GM12878 (cell line): Measurements from ENCODE around the gene NUAK1. TPM values are rescaled to one million over a fixed set of nuclear protein-coding genes. Genes with fewer than 3 reads are reported as not detected.

Experiments
- ATAC-seq: fragments of 200-7000 bp; cut with Tn5 transposase; 3 replicates; pipeline ENCODE4 v1.9.1; 2020; ENCODE audit warnings: mild to moderate bottlenecking, moderate library complexity
- BruUV-seq: library from RNA; stranded (reverse); fragments of 400-500 nt; replicated peaks from 2 replicates; lab custom pipeline; 2021; lab: Mats Ljungman, UMichigan
- CTCF ChIA-PET: fragments of 300-600 bp; sonication (Branson Sonifier 250); formaldehyde crosslinking; extraction: SDS; loops from one replicate; lab custom pipeline; 2021; ENCODE audit warnings: inconsistent platforms; lab: Yijun Ruan, JAX
- POLR2A ChIA-PET: fragments of 350-600 bp; formaldehyde crosslinking; extraction: SDS; loops from one replicate; lab custom pipeline; 2021; ENCODE audit warnings: inconsistent platforms; lab: Charles Lee
- RAD21 ChIA-PET: fragments of 300-600 bp; sonication (Branson Sonifier 250); formaldehyde crosslinking; loops from one replicate; lab custom pipeline; 2023; ENCODE audit warnings: antibody characterized with exemption; ENCODE audit not compliant: unreplicated experiment; lab: Charles Lee
- SMC1A ChIA-PET: fragments of 300-600 bp; sonication (Branson Sonifier 250); formaldehyde crosslinking; loops from one replicate; lab custom pipeline; 2023; ENCODE audit not compliant: unreplicated experiment, uncharacterized antibody; lab: Charles Lee
- DNase-seq: peaks from one replicate; pipeline ENCODE4 v3.0.0-alpha.2; 2011; ENCODE audit warnings: low read depth, low spot score
- FAIRE-seq: peaks from 3 replicates; lab custom pipeline; 2011; peaks lifted over from hg19 to GRCh38; lab: Jason Lieb, UNC
- H2AFZ ChIP-seq: 2 replicates; pipeline ENCODE4 v1.6.0; 2011; ENCODE audit warnings: low read depth, low read length, control low read depth; ENCODE audit not compliant: control insufficient read depth
- H3K27ac ChIP-seq: 2 replicates; pipeline ENCODE4 v1.5.1; 2011; ENCODE audit warnings: control low read depth; ENCODE audit not compliant: control insufficient read depth, insufficient read depth
- H3K27me3 ChIP-seq, 2 experiments: replicated peaks in 1 of 2; 2 replicates each; pipeline versions ENCODE4 v1.6.0 to v1.6.1; 2011; ENCODE audit warnings: low read length in 1 of 2; ENCODE audit not compliant: control insufficient read depth in 2 of 2, insufficient read depth in 2 of 2
- H3K36me3 ChIP-seq, 2 experiments: 2 replicates each; pipeline ENCODE4 v1.5.1; 2011; ENCODE audit warnings: low read length in 1 of 2; ENCODE audit not compliant: control insufficient read depth in 2 of 2, insufficient read depth in 2 of 2
- H3K4me1 ChIP-seq: 2 replicates; pipeline ENCODE4 v1.6.1; 2011; ENCODE audit warnings: mild to moderate bottlenecking, low read length, moderate library complexity, mixed read lengths; ENCODE audit not compliant: control insufficient read depth, insufficient read depth
- H3K4me2 ChIP-seq: 2 replicates; pipeline ENCODE4 v1.6.0; 2011; ENCODE audit warnings: control low read depth; ENCODE audit not compliant: control insufficient read depth, insufficient read depth
- H3K4me3 ChIP-seq: fragments of 200-600 bp; sonication (generic); 2 replicates; pipeline ENCODE4 v1.5.1; 2016
- H3K79me2 ChIP-seq: 2 replicates; pipeline ENCODE4 v1.6.0; 2011; ENCODE audit warnings: low read length; ENCODE audit not compliant: control insufficient read depth, insufficient read depth
- H3K9ac ChIP-seq: 2 replicates; pipeline ENCODE4 v1.8.0; 2011; ENCODE audit warnings: low read length, control low read depth, mixed read lengths; ENCODE audit not compliant: control insufficient read depth, insufficient read depth
- H3K9me3 ChIP-seq: replicated peaks from 3 replicates; pipeline ENCODE4 v1.5.1; 2011; ENCODE audit warnings: mild to moderate bottlenecking, low read length; ENCODE audit not compliant: control insufficient read depth, insufficient read depth
- H4K20me1 ChIP-seq: 2 replicates; pipeline ENCODE4 v1.6.0; 2011; ENCODE audit not compliant: control insufficient read depth, insufficient read depth
- BCL11A ChIP-seq: IDR thresholded peaks from 2 replicates; pipeline ENCODE4 v1.6.1; 2011; ENCODE audit warnings: low read depth, low read length
- BRCA1 ChIP-seq: IDR thresholded peaks from 2 replicates; pipeline ENCODE4 v1.6.1; 2011; ENCODE audit warnings: low read depth, low read length, improper control_type of control experiment
- EED ChIP-seq: sonication (generic); IDR thresholded peaks from 2 replicates; pipeline ENCODE4 v1.6.1; 2016; ENCODE audit warnings: antibody characterized with exemption, low read depth
- MEF2A ChIP-seq: IDR thresholded peaks from 2 replicates; pipeline ENCODE4 v1.6.1; 2011; ENCODE audit warnings: low read depth, mild to moderate bottlenecking, low read length, moderate library complexity; ENCODE audit not compliant: insufficient read depth
- MEF2B ChIP-seq: fragments of 450-650 bp; IDR thresholded peaks from 2 replicates; pipeline ENCODE4 v1.6.1; 2018; ENCODE audit warnings: mild to moderate bottlenecking, moderate library complexity; ENCODE audit not compliant: partially characterized antibody, poor library complexity, severe bottlenecking
- NFIC ChIP-seq: IDR thresholded peaks from 2 replicates; pipeline ENCODE4 v1.6.1; 2012; ENCODE audit warnings: low read depth, mild to moderate bottlenecking, inconsistent platforms, low read length, moderate library complexity
- NFYA ChIP-seq: IDR thresholded peaks from 2 replicates; pipeline ENCODE4 v1.6.1; 2011; ENCODE audit warnings: low read depth, mild to moderate bottlenecking, low read length, improper control_type of control experiment, borderline replicate concordance
- NR2C1 ChIP-seq: fragments of 450-650 bp; IDR thresholded peaks from 2 replicates; pipeline ENCODE4 v1.6.1; 2017; ENCODE audit warnings: antibody characterized with exemption, mild to moderate bottlenecking, moderate library complexity
- RBBP5 ChIP-seq: fragments of 200-600 bp; sonication (generic); conservative IDR thresholded peaks from 2 replicates; pipeline ENCODE4 v1.6.1; 2016
- SMAD1 ChIP-seq: fragments of 450-650 bp; IDR thresholded peaks from 2 replicates; pipeline ENCODE4 v1.6.1; 2018; ENCODE audit warnings: mild to moderate bottlenecking, low read depth; ENCODE audit not compliant: partially characterized antibody
- STAT3 ChIP-seq: IDR thresholded peaks from 2 replicates; pipeline ENCODE4 v1.6.1; 2011; ENCODE audit warnings: low read depth, low read length, improper control_type of control experiment
- TBL1XR1 ChIP-seq: IDR thresholded peaks from 2 replicates; pipeline ENCODE4 v1.6.1; 2012; ENCODE audit warnings: low read depth, low read length, improper control_type of control experiment
- YY1 ChIP-seq: IDR thresholded peaks from 2 replicates; pipeline ENCODE4 v1.6.1; 2011; ENCODE audit warnings: low read depth, mild to moderate bottlenecking, low read length
- ZBED1 ChIP-seq: IDR thresholded peaks from 2 replicates; pipeline ENCODE4 v1.6.1; 2016; ENCODE audit warnings: borderline replicate concordance
- ZNF207 ChIP-seq: fragments of 450-650 bp; IDR thresholded peaks from 2 replicates; pipeline ENCODE4 v1.6.1; 2014; ENCODE audit warnings: antibody characterized with exemption, mild to moderate bottlenecking, borderline replicate concordance
- WGBS: methylation state at CpG from one replicate; pipeline ENCODE4 v1.1.6; 2016; ENCODE audit warnings: low lambda C conversion rate; ENCODE audit not compliant: insufficient replicate concordance, insufficient coverage; ENCODE audit errors: missing lambda C conversion rate; 5-methylcytosine and 5-hydroxymethylcytosine counted together
- in situ Hi-C: fragments of 300-500 bp; cut with MboI; formaldehyde crosslinking; loops from 9 replicates; pipeline ENCODE4 v1.14.3; 2018; ENCODE audit warnings: mixed read lengths
- intact Hi-C: fragments of 100-400 bp; cut with micrococcal nuclease; formaldehyde crosslinking; loops from one replicate; pipeline ENCODE4 v1.14.2; 2022; ENCODE audit not compliant: unreplicated experiment
- polyA plus RNA-seq, 11 experiments: library from polyadenylated mRNA; depleted of rRNA in 4 of 11; unstranded in 6 of 11; stranded (reverse) in 5 of 11; fragments of >200 nt; fragmentation: Nextera tagmentation in 4 of 11; fragmentation: Illumina TruSeq in 1 of 11; extraction: Ambion mirVana in 4 of 11; extraction: Trizol in 1 of 11; gene quantifications; 1 replicate in 1 of 11; 2 replicates in 10 of 11; pipeline versions ENCODE4 v1.2.1 to v1.2.3, GENCODE V29; 2011 to 2016; ENCODE audit warnings: inconsistent platforms in 2 of 11, missing spikeins in 2 of 11, low read depth in 1 of 11
- total RNA-seq, 4 experiments: library from RNA; depleted of rRNA in 3 of 4; stranded (reverse); fragments of >200 nt in 3 of 4; fragmentation: Illumina TruSeq in 1 of 4; extraction: Trizol in 1 of 4; gene quantifications; 2 replicates each; pipeline versions ENCODE4 v1.2.1 to v1.2.3, GENCODE V29; 2013 to 2021
- TF ChIP-seq, protein P1 (sequence below): fragments of 450-650 bp; formaldehyde crosslinking; IDR thresholded peaks from 2 replicates; pipeline ENCODE4 v1.4.0; 2022; ENCODE audit warnings: mild to moderate bottlenecking, moderate library complexity
- TF ChIP-seq, protein P2 (sequence below): fragments of 450-650 bp; IDR thresholded peaks from 2 replicates; pipeline ENCODE4 v1.6.1; 2016; ENCODE audit warnings: mild to moderate bottlenecking, moderate library complexity, borderline replicate concordance

NUAK1 gene
- total and polyA plus RNA-seq, 10 of the 15 experiments (the other 5 are each of a cell fraction or from before 2014, with no cell fraction given) = 0.03 to 0.42 (median 0.08) TPM; not detected in 2

DNA sequence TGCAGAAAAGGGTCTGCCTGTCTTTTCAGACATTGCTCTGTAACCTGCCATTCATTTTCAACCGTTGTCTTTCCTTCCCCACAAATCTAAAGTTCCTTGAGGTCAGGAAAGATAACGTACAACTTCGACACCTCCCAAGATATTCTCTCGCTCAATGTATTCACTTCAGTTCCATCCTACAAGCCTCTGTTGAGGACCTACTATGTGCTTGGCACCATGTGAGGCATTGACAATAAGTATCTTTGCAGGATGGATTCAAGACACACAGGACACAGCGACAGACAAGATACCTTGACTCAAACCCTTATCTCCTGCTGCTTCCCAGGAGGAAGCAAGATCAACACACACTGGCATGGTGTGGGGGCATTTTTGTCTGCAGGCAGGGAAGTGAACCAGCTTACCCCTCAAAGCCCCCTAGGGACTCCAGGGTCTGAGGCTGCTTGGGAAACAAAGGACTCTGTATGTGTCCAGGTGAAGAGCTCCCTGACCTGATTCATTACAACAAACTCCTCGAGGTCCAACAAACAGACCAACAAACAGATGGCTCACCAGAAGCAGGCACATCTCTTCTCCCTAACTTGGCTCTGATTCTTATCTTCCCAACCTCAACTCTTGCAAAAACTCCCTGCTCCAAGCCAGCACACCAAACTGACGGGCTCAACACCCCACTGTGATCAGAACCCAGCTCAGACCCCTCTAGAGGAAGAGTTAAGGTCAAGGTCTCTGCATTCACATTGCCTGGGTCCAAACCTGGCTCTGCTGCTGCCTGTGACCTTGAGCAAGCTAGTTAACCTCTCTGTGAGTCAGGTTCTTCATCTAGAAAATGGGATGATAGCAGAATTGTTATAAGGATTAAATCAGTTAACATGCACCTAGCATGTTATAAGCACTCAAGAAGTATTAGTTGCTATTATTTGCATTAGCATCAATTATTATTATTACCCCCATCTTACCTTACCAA is 6.3 kb downstream of the NUAK1 start:
- WGBS = 5% methylated on average over 7 of the region's 7 CpGs
- Histone ChIP-seq H3K4me1 (no peaks in the 10 kb centered on the region), H3K4me2 (no peak overlapping the region), H3K27me3 (peaks cover under 1 to 3% of the 10 kb centered on the region in 2 experiments; a peak in 3 of 4 replicates), H3K27ac (no peak overlapping the region), H3K9me3 (no peaks in the 10 kb centered on the region), H3K79me2 (no peaks in the 10 kb centered on the region), H3K9ac (no peak overlapping the region), H3K36me3 (no peaks in the 10 kb centered on the region), H4K20me1 (no peaks in the 10 kb centered on the region), H3K4me3 (no peak overlapping the region), H2AFZ (no peak overlapping the region)
- DNase-seq (no peak), FAIRE-seq (no peak), ATAC-seq (no peak)
- intact Hi-C loops = loop anchor here (10.0 kb wide), 1 partner anchor 178 kb away; no protein-coding TSS in a partner anchor
- POLR2A ChIA-PET = no interaction called here
- no TSS peak for BruUV-seq
- RAD21 ChIA-PET = no interaction called here
- CTCF ChIA-PET = interaction anchor here (1.1 kb wide), 1 partner anchor 16 kb away, joined by 3 read pairs; no protein-coding TSS in a partner anchor
- SMC1A ChIA-PET = interaction anchor here (1.0 kb wide), 1 partner anchor 142 kb away, joined by 4 read pairs; no protein-coding TSS in a partner anchor
- in situ Hi-C loops = loop anchor here (5.0 kb wide), 2 partner anchors 425 to 710 kb away; no protein-coding TSS in a partner anchor
- TF ChIP-seq, protein P1, sequence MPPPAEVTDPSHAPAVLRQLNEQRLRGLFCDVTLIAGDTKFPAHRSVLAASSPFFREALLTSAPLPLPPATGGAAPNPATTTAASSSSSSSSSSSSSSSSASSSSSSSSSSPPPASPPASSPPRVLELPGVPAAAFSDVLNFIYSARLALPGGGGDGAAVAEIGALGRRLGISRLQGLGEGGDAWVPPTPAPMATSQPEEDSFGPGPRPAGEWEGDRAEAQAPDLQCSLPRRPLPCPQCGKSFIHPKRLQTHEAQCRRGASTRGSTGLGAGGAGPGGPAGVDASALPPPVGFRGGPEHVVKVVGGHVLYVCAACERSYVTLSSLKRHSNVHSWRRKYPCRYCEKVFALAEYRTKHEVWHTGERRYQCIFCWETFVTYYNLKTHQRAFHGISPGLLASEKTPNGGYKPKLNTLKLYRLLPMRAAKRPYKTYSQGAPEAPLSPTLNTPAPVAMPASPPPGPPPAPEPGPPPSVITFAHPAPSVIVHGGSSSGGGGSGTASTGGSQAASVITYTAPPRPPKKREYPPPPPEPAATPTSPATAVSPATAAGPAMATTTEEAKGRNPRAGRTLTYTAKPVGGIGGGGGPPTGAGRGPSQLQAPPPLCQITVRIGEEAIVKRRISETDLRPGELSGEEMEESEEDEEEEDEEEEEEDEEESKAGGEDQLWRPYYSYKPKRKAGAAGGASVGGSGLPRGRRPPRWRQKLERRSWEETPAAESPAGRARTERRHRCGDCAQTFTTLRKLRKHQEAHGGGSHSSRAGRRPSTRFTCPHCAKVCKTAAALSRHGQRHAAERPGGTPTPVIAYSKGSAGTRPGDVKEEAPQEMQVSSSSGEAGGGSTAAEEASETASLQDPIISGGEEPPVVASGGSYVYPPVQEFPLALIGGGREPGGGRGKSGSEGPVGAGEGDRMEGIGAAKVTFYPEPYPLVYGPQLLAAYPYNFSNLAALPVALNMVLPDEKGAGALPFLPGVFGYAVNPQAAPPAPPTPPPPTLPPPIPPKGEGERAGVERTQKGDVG (CRISPR knock-in tag) = no peak
- no peak for TF ChIP-seq BRCA1
- TF ChIP-seq MEF2A = no peak
- TF ChIP-seq NFIC = no peak
- TF ChIP-seq EED = no peak
- no peak for TF ChIP-seq MEF2B
- TF ChIP-seq TBL1XR1 = no peak
- TF ChIP-seq STAT3 = no peak
- TF ChIP-seq BCL11A = no peak
- no peak for TF ChIP-seq ZBED1
- TF ChIP-seq ZNF207 = no peak
- TF ChIP-seq RBBP5 = no peak
- TF ChIP-seq NR2C1 = no peak
- TF ChIP-seq YY1 = no peak
- TF ChIP-seq NFYA = no peak
- TF ChIP-seq SMAD1 = no peak
- TF ChIP-seq, protein P2, sequence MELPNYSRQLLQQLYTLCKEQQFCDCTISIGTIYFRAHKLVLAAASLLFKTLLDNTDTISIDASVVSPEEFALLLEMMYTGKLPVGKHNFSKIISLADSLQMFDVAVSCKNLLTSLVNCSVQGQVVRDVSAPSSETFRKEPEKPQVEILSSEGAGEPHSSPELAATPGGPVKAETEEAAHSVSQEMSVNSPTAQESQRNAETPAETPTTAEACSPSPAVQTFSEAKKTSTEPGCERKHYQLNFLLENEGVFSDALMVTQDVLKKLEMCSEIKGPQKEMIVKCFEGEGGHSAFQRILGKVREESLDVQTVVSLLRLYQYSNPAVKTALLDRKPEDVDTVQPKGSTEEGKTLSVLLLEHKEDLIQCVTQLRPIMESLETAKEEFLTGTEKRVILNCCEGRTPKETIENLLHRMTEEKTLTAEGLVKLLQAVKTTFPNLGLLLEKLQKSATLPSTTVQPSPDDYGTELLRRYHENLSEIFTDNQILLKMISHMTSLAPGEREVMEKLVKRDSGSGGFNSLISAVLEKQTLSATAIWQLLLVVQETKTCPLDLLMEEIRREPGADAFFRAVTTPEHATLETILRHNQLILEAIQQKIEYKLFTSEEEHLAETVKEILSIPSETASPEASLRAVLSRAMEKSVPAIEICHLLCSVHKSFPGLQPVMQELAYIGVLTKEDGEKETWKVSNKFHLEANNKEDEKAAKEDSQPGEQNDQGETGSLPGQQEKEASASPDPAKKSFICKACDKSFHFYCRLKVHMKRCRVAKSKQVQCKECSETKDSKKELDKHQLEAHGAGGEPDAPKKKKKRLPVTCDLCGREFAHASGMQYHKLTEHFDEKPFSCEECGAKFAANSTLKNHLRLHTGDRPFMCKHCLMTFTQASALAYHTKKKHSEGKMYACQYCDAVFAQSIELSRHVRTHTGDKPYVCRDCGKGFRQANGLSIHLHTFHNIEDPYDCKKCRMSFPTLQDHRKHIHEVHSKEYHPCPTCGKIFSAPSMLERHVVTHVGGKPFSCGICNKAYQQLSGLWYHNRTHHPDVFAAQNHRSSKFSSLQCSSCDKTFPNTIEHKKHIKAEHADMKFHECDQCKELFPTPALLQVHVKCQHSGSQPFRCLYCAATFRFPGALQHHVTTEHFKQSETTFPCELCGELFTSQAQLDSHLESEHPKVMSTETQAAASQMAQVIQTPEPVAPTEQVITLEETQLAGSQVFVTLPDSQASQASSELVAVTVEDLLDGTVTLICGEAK = no peak
